Progenitor cell of endocrine pancreas (in vitro differentiated cells): ENCODE results near the gene SHLD1. TPM values are rescaled to one million over a fixed set of nuclear protein-coding genes. Genes with fewer than 3 reads are reported as not detected.

Source experiments
- DNase-seq: peaks from one replicate; pipeline ENCODE4 v3.0.0; 2021; ENCODE audit warnings: low spot score; ENCODE audit not compliant: unreplicated experiment
- H3K27ac Mint-ChIP-seq: 2 replicates; pipeline ENCODE4 v1.8.0; 2021; ENCODE audit warnings: mild to moderate bottlenecking, moderate library complexity, mixed read lengths
- H3K27me3 Mint-ChIP-seq: 2 replicates; pipeline ENCODE4 v1.8.0; 2021; ENCODE audit warnings: mixed read lengths
- H3K36me3 Mint-ChIP-seq: 2 replicates; pipeline ENCODE4 v1.8.0; 2022; ENCODE audit warnings: mixed read lengths; ENCODE audit not compliant: insufficient read depth
- H3K4me1 Mint-ChIP-seq: 2 replicates; pipeline ENCODE4 v1.8.0; 2021; ENCODE audit warnings: low read depth, mixed read lengths
- H3K4me3 Mint-ChIP-seq: 2 replicates; pipeline ENCODE4 v1.8.0; 2021; ENCODE audit warnings: low read depth, mild to moderate bottlenecking, moderate library complexity, mixed read lengths
- H3K9me3 Mint-ChIP-seq: 2 replicates; pipeline ENCODE4 v1.8.0; 2021; ENCODE audit warnings: low read depth, mixed read lengths
- total RNA-seq: library from RNA; stranded (reverse); gene quantifications from 2 replicates; pipeline ENCODE4 v1.2.1, GENCODE V29; 2021
- TF ChIP-seq, protein P1 (sequence below): fragments of 200-600 bp; sonication (generic); IDR thresholded peaks from one replicate; pipeline ENCODE4 v1.5.0; 2021; ENCODE audit warnings: antibody characterized with exemption, mild to moderate bottlenecking; ENCODE audit not compliant: unreplicated experiment

SHLD1 gene
- total RNA-seq, 1 donor from 2014 or later = 8.5 TPM

DNA sequence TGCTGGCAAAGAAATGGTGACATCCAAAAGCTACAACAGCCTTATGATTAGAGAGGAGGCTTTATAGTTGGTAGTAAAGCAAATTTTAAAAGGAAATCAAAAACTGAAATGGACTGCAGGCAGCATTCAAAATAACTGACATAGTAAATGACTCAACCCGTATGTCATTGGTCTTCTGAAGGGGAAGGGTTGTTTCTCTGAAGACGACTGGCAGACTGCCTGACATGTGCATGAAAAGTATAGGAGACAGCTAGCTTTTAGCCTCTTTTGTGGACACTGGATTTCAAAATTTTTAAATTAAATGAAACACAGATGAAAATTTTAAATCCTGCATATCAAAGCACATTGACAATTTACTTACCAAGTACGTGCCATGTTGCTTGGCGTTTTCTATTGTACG lies 109.4 kb downstream of the SHLD1 start:
- Mint-ChIP-seq H3K4me1 (no peaks in the 10 kb centered on the region), H3K4me3 (no peak overlapping the region), H3K27me3 (no peaks in the 10 kb centered on the region), H3K9me3 (no peaks in the 10 kb centered on the region), H3K27ac (no peak overlapping the region), H3K36me3 (peaks cover 2% of the 10 kb centered on the region)
- TF ChIP-seq, protein P1, sequence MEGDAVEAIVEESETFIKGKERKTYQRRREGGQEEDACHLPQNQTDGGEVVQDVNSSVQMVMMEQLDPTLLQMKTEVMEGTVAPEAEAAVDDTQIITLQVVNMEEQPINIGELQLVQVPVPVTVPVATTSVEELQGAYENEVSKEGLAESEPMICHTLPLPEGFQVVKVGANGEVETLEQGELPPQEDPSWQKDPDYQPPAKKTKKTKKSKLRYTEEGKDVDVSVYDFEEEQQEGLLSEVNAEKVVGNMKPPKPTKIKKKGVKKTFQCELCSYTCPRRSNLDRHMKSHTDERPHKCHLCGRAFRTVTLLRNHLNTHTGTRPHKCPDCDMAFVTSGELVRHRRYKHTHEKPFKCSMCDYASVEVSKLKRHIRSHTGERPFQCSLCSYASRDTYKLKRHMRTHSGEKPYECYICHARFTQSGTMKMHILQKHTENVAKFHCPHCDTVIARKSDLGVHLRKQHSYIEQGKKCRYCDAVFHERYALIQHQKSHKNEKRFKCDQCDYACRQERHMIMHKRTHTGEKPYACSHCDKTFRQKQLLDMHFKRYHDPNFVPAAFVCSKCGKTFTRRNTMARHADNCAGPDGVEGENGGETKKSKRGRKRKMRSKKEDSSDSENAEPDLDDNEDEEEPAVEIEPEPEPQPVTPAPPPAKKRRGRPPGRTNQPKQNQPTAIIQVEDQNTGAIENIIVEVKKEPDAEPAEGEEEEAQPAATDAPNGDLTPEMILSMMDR = no peak
- no peak for DNase-seq

DNA sequence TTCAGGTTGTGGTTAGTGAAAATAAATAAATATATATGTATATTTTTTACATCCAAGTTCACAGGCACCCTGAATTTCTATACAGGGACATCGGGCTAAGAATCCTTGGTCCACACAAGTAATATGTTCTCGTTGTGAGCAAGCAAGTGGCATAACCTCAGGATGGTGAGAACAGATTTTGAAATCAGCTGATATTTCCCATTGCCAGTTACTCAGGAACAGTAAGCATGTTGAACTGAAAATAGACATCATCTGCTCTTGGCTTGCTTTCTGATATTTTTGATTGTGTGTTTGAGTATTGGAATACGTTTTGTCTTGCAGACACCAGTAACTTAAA lies 112.5 kb downstream of the SHLD1 start:
- Mint-ChIP-seq H3K4me1 (no peaks in the 10 kb centered on the region), H3K9me3 (no peaks in the 10 kb centered on the region), H3K27ac (no peak overlapping the region), H3K27me3 (no peaks in the 10 kb centered on the region), H3K36me3 (peaks cover 2% of the 10 kb centered on the region), H3K4me3 (no peak overlapping the region)
- TF ChIP-seq, protein P1 = no peak
- no peak for DNase-seq

DNA sequence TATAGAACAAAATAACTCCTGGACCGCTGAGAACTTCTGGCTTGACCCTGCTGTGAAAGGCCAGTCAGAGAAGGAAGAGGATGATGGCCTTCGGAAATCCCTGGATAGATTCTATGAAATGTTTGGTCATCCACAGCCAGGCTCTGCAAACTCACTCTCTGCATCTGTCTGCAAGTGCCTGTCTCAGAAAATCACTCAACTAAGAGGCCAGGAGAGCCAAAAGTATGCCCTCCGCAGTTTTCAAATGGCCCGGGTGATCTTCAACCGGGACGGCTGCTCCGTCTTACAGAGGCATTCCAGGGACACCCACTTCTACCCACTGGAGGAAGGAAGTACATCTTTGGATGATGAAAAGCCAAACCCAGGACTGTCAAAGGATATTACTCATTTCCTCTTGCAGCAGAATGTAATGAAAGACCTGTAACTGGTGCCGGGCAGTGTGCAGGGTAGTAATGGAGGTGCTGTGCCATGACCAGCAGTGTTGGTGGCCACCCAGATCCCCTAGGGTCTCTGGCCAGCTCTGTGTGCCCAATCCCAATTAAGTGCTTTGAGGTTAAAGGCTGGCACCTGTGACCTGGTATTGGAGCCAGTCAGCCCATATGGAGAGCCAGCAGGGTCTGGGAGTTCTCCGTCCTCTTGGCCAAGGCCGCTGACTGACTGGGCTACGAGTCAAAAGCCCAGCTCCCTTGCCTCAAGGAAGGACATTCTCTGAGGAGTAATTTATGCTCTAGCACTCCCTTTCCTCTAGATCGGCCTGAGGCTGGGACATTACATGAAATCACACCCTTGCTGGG lies 113.0 kb downstream of the SHLD1 start:
- H3K4me1 Mint-ChIP-seq = no peaks in the 10 kb centered on the region
- peaks cover 2% of the 10 kb centered on the region for H3K36me3 Mint-ChIP-seq
- TF ChIP-seq, protein P1 = no peak
- no peak for DNase-seq
- H3K9me3 Mint-ChIP-seq = no peaks in the 10 kb centered on the region
- H3K27me3 Mint-ChIP-seq = no peaks in the 10 kb centered on the region
- no peak overlapping the region for H3K4me3 Mint-ChIP-seq
- no peak overlapping the region for H3K27ac Mint-ChIP-seq

DNA sequence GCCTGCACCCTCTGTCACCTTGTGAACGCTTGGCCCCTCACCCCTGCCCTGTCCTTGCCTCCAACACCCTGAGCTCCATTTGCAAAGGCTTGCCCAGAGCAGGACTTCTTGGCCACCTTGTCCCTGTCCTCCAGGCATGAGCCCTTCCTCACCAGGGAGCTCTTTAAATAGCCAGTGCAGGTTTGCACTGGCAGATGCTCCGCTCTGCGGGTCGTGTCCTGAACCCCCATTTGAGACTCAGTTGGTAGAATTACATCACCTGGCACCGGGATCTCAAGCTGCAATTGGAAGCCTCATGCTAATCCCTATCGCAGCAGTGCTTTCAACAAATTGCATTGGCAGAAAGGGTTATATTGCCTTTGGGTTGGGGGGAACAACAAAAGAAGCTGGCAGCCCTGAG lies 114.2 kb downstream of the SHLD1 start:
- Mint-ChIP-seq H3K36me3 (peaks cover 2% of the 10 kb centered on the region), H3K4me3 (no peak overlapping the region), H3K9me3 (no peaks in the 10 kb centered on the region), H3K27me3 (no peaks in the 10 kb centered on the region), H3K27ac (no peak overlapping the region), H3K4me1 (no peaks in the 10 kb centered on the region)
- TF ChIP-seq, protein P1 = no peak
- DNase-seq = no peak

DNA sequence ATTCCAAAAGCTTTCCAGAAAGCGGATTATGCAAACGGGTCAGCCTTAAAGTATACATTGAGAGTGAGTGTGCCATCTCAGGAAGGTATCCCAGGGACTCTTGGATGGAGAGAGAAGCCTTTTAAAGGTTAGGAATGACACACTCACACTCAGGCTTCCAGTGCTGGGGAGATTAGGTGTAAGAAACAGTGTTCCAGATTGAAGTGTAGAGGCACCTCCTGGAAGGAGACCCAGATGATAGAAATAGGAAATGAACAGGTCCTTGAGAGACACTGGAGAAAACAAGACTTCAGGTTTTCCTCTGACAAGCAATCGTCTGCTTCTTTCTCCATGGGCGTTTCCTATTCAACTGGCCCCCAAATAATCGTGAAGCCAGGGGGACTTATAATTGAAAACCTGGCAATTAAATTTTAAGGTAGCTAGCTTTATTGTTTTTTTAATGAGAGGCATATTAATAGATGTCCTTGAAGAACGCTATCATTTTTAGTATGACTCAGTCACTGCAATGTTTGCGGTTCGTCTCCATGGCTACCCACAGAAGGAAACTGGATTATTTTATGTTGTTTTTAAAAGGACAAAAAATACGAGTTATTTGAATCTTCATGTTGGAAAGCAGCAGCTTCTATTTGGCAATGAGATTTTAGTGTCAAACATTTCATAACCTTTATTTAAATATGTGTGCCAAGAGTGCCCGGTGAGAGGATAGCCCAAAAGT lies 114.8 kb downstream of the SHLD1 start:
- no peaks in the 10 kb centered on the region for H3K9me3 Mint-ChIP-seq
- DNase-seq = no peak
- no peak overlapping the region for H3K27ac Mint-ChIP-seq
- H3K27me3 Mint-ChIP-seq = no peaks in the 10 kb centered on the region
- no peaks in the 10 kb centered on the region for H3K4me1 Mint-ChIP-seq
- TF ChIP-seq, protein P1 = no peak
- no peak overlapping the region for H3K4me3 Mint-ChIP-seq
- peaks cover 2% of the 10 kb centered on the region for H3K36me3 Mint-ChIP-seq
